Muscle of leg (tissue), 11 donors: Measurements from ENCODE around the gene NARS2. TPM values are rescaled to one million over a fixed set of nuclear protein-coding genes. Genes with fewer than 3 reads are reported as not detected.

Experiments
- DNase-seq: peaks from one replicate; pipeline ENCODE4 v3.0.0; 2013
- H3K27ac ChIP-seq: one replicate; pipeline ENCODE4 v1.5.1; 2013; ENCODE audit warnings: mild to moderate bottlenecking, low read length, control low read depth
- H3K27me3 ChIP-seq: one replicate; pipeline ENCODE4 v1.6.1; 2013; ENCODE audit warnings: low read length; ENCODE audit not compliant: control insufficient read depth, insufficient read depth
- H3K36me3 ChIP-seq: one replicate; pipeline ENCODE4 v1.6.1; 2013; ENCODE audit warnings: low read length; ENCODE audit not compliant: control insufficient read depth, insufficient read depth
- H3K4me1 ChIP-seq: one replicate; pipeline ENCODE4 v1.6.1; 2013; ENCODE audit warnings: low read length; ENCODE audit not compliant: control insufficient read depth, insufficient read depth
- H3K4me3 ChIP-seq: one replicate; pipeline ENCODE4 v1.5.1; 2013; ENCODE audit warnings: low read length, control low read depth
- H3K9me3 ChIP-seq: replicated peaks from 2 replicates; pipeline ENCODE4 v1.6.1; 2013; ENCODE audit warnings: low read depth, low read length; ENCODE audit not compliant: control insufficient read depth
- WGBS: methylation state at CpG from one replicate; pipeline ENCODE4 v1.1.5; 2013; ENCODE audit warnings: missing lambda C conversion rate; ENCODE audit not compliant: insufficient coverage; 5-methylcytosine and 5-hydroxymethylcytosine counted together
- polyA plus RNA-seq, 8 donors: library from polyadenylated mRNA; unstranded; fragments of 120-200 nt; gene quantifications; one replicate each; pipeline versions ENCODE4 v1.2.1 to v1.2.3, GENCODE V29; 2013; ENCODE audit warnings: inconsistent platforms in 1 of 8, low replicate concordance in 1 of 8; ENCODE audit not compliant: insufficient read length in 8 of 8, insufficient read depth in 1 of 8
- total RNA-seq: library from RNA; stranded (reverse); fragments of 120-200 nt; gene quantifications from one replicate; pipeline ENCODE4 v1.2.4, GENCODE V29; 2013

The NARS2 gene
- total and polyA plus RNA-seq, 9 donors: 11.5 to 20.3 (median 14.9) TPM

- WGBS: 88% methylated on average over 1 of the region's 4 CpGs
- Histone ChIP-seq H3K4me3 (no peak overlapping the region), H3K27me3 (no peaks in the 10 kb centered on the region), H3K27ac (no peak overlapping the region), H3K36me3 (no peaks in the 10 kb centered on the region), H3K9me3 (no peaks in the 10 kb centered on the region), H3K4me1 (no peaks in the 10 kb centered on the region)
- no peak for DNase-seq
These were observed 70.0 kb downstream of the NARS2 start for GRCh38 chr11:78504708-78505107.

GRCh38 chr11:78504181-78504580, 70.5 kb downstream of the NARS2 start:
- DNase-seq: no peak
- H3K4me1 ChIP-seq: no peaks in the 10 kb centered on the region
- no peaks in the 10 kb centered on the region for H3K27me3 ChIP-seq
- no peak overlapping the region for H3K27ac ChIP-seq
- WGBS: no CpG with 5 or more reads among the region's 2 CpGs
- no peak overlapping the region for H3K4me3 ChIP-seq
- no peaks in the 10 kb centered on the region for H3K36me3 ChIP-seq
- no peaks in the 10 kb centered on the region for H3K9me3 ChIP-seq

GRCh38 chr11:78499971-78500370, 74.7 kb downstream of the NARS2 start:
- Histone ChIP-seq H3K4me1 (no peaks in the 10 kb centered on the region), H3K27ac (no peak overlapping the region), H3K27me3 (no peaks in the 10 kb centered on the region), H3K36me3 (no peaks in the 10 kb centered on the region), H3K4me3 (no peak overlapping the region), H3K9me3 (no peaks in the 10 kb centered on the region)
- DNase-seq: no peak

- Histone ChIP-seq H3K27me3 (no peaks in the 10 kb centered on the region), H3K4me1 (no peaks in the 10 kb centered on the region), H3K36me3 (no peaks in the 10 kb centered on the region), H3K9me3 (no peaks in the 10 kb centered on the region), H3K4me3 (no peak overlapping the region), H3K27ac (no peak overlapping the region)
- peak; percentile 56 for DNase-seq
These were observed 77.4 kb downstream of the NARS2 start for GRCh38 chr11:78497293-78497692.

GRCh38 chr11:78493413-78493975, 81.2 kb downstream of the NARS2 start:
- no peaks in the 10 kb centered on the region for H3K27me3 ChIP-seq
- no peak for DNase-seq
- H3K4me3 ChIP-seq: no peak overlapping the region
- H3K36me3 ChIP-seq: peaks cover 6% of the 10 kb centered on the region
- no peaks in the 10 kb centered on the region for H3K4me1 ChIP-seq
- no CpG with 5 or more reads among the region's 3 CpGs for WGBS
- no peak overlapping the region for H3K27ac ChIP-seq
- H3K9me3 ChIP-seq: no peaks in the 10 kb centered on the region

GRCh38 chr11:78492973-78493372, 81.7 kb downstream of the NARS2 start:
- no peak for DNase-seq
- H3K9me3 ChIP-seq: no peaks in the 10 kb centered on the region
- no peak overlapping the region for H3K4me3 ChIP-seq
- no peaks in the 10 kb centered on the region for H3K4me1 ChIP-seq
- peaks cover 6% of the 10 kb centered on the region for H3K36me3 ChIP-seq
- WGBS: no CpG with 5 or more reads among the region's 6 CpGs
- no peaks in the 10 kb centered on the region for H3K27me3 ChIP-seq
- no peak overlapping the region for H3K27ac ChIP-seq

GRCh38 chr11:78489184-78489583, 85.5 kb downstream of the NARS2 start:
- H3K4me3 ChIP-seq: no peak overlapping the region
- no peaks in the 10 kb centered on the region for H3K4me1 ChIP-seq
- H3K27me3 ChIP-seq: no peaks in the 10 kb centered on the region
- no peaks in the 10 kb centered on the region for H3K9me3 ChIP-seq
- H3K27ac ChIP-seq: no peak overlapping the region
- DNase-seq: no peak
- H3K36me3 ChIP-seq: peaks cover 6% of the 10 kb centered on the region

- no CpG with 5 or more reads among the region's 2 CpGs for WGBS
- Histone ChIP-seq H3K27ac (no peak overlapping the region), H3K27me3 (no peaks in the 10 kb centered on the region), H3K36me3 (no peaks in the 10 kb centered on the region), H3K4me3 (no peak overlapping the region), H3K4me1 (no peaks in the 10 kb centered on the region), H3K9me3 (no peaks in the 10 kb centered on the region)
- no peak for DNase-seq
These were observed 96.1 kb downstream of the NARS2 start for GRCh38 chr11:78478536-78478935.

- Histone ChIP-seq H3K27me3 (no peaks in the 10 kb centered on the region), H3K36me3 (no peaks in the 10 kb centered on the region), H3K4me1 (no peaks in the 10 kb centered on the region), H3K9me3 (no peaks in the 10 kb centered on the region), H3K27ac (no peak overlapping the region), H3K4me3 (no peak overlapping the region)
- 67% methylated on average over 1 of the region's 1 CpG for WGBS
- DNase-seq: no peak
These were observed 98.6 kb downstream of the NARS2 start for GRCh38 chr11:78476066-78476465.

GRCh38 chr11:78474451-78474850, 100.2 kb downstream of the NARS2 start:
- no peaks in the 10 kb centered on the region for H3K27me3 ChIP-seq
- DNase-seq: no peak
- H3K4me3 ChIP-seq: no peak overlapping the region
- no peaks in the 10 kb centered on the region for H3K9me3 ChIP-seq
- H3K27ac ChIP-seq: no peak overlapping the region
- H3K36me3 ChIP-seq: no peaks in the 10 kb centered on the region
- no peaks in the 10 kb centered on the region for H3K4me1 ChIP-seq

- DNase-seq: no peak
- Histone ChIP-seq H3K27ac (no peak overlapping the region), H3K4me1 (no peaks in the 10 kb centered on the region), H3K4me3 (no peak overlapping the region), H3K9me3 (no peaks in the 10 kb centered on the region), H3K27me3 (no peaks in the 10 kb centered on the region), H3K36me3 (no peaks in the 10 kb centered on the region)
- 100% methylated on average over 3 of the region's 4 CpGs for WGBS
These were observed 101.8 kb downstream of the NARS2 start for GRCh38 chr11:78472905-78473304.
